ENCODE results near the gene CCDC78. TPM values are rescaled to one million over a fixed set of nuclear protein-coding genes. Genes with fewer than 3 reads are reported as not detected.

The CCDC78 gene
- total RNA-seq, 1 experiment from 2014 or later, result 20.2 TPM

GRCh38 chr16:750485-750884, 24.2 kb upstream of the CCDC78 start:
- DNase-seq (ENCODE audit: low spot score) (no peak), ATAC-seq (no peak)
- POLR2A ChIA-PET, result no interaction called here
- Mint-ChIP-seq H3K36me3 (no peaks in the 10 kb centered on the region), H3K9me3 (no peaks in the 10 kb centered on the region), H3K4me1 (peaks cover 30% of the 10 kb centered on the region), H3K27me3 (ENCODE audit: low read depth) (no peaks in the 10 kb centered on the region), H3K4me3 (no peak overlapping the region), H3K27ac (peak overlapping the region; percentile 23; the same call in 1 of the 2 replicates)
- CTCF ChIA-PET, result interaction anchor here (1.1 to 3.5 kb wide), 6 partner anchors 10 to 37 kb away, joined by 3 to 21 read pairs (median 8); partner anchors contain the start of genes CHTF18, CIAO3 and RPUSD1
- TF ChIP-seq IRF1 (CRISPR knock-in tag; IDR thresholded peaks at IDR 0.05) (no peak), SMAD3 (CRISPR knock-in tag; IDR thresholded peaks at IDR 0.05; ENCODE audit: borderline replicate concordance) (no peak), TEAD1 (CRISPR knock-in tag; IDR thresholded peaks at IDR 0.05) (no peak), JUN (CRISPR knock-in tag; IDR thresholded peaks at IDR 0.05) (no peak), MAX (CRISPR knock-in tag; IDR thresholded peaks at IDR 0.05) (no peak), MLX (CRISPR knock-in tag; IDR thresholded peaks at IDR 0.05) (no peak), TCF7 (CRISPR knock-in tag; IDR thresholded peaks at IDR 0.05; ENCODE audit: low read depth) (no peak), ZNF423 (CRISPR knock-in tag; IDR thresholded peaks at IDR 0.05) (no peak), CTCF (IDR thresholded peaks at IDR 0.05) (no peak), E2F5 (CRISPR knock-in tag; IDR thresholded peaks at IDR 0.05) (no peak), FOXP4 (CRISPR knock-in tag; IDR thresholded peaks at IDR 0.05) (no peak), CBFB (CRISPR knock-in tag; IDR thresholded peaks at IDR 0.05; ENCODE audit: low read depth) (no peak), ARID4B (CRISPR knock-in tag; IDR thresholded peaks at IDR 0.05; ENCODE audit: borderline replicate concordance) (no peak), ELF4 (CRISPR knock-in tag; IDR thresholded peaks at IDR 0.05; ENCODE audit: low read depth) (no peak), E2F1 (CRISPR knock-in tag; IDR thresholded peaks at IDR 0.05) (no peak)

Data from WTC11 (cell line).